OCI-LY7 (cell line): ENCODE results near the gene DHX38.

Source experiments
- EZH2phosphoT487 ChIP-seq: fragments of 200-600 bp; sonication (generic); IDR thresholded peaks from 2 replicates; pipeline ENCODE4 v1.6.1; 2018; ENCODE audit warnings: low read depth, borderline replicate concordance, mild to moderate bottlenecking, mixed run types, antibody characterized with exemption, low read length, moderate library complexity, mixed read lengths
- TF ChIP-seq, protein P1 (sequence below): fragments of 200-600 bp; sonication (generic); conservative IDR thresholded peaks from 2 replicates; pipeline ENCODE4 v1.5.1; 2014; ENCODE audit warnings: mild to moderate bottlenecking, antibody characterized with exemption, low read length, moderate library complexity, mixed read lengths

DNA sequence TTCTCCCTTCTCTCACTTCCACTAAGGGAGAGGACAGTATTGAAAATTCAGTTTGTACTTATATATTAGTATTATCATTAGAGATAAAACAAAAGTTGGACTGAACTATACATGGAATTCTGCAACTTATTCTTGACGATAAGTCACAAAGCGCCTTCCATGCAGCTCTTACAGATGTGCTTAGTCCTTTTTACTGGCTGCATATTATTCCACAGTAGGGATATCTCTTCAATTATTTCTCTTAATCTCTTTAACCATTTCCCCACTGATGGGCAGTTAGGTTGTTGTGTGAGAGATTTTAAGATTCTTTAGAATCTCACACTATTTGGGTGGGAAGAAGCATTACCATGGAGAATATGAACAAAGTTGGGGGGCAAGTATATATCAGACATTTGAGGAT, 46.3 kb downstream of the DHX38 start:
- TF ChIP-seq, protein P1, sequence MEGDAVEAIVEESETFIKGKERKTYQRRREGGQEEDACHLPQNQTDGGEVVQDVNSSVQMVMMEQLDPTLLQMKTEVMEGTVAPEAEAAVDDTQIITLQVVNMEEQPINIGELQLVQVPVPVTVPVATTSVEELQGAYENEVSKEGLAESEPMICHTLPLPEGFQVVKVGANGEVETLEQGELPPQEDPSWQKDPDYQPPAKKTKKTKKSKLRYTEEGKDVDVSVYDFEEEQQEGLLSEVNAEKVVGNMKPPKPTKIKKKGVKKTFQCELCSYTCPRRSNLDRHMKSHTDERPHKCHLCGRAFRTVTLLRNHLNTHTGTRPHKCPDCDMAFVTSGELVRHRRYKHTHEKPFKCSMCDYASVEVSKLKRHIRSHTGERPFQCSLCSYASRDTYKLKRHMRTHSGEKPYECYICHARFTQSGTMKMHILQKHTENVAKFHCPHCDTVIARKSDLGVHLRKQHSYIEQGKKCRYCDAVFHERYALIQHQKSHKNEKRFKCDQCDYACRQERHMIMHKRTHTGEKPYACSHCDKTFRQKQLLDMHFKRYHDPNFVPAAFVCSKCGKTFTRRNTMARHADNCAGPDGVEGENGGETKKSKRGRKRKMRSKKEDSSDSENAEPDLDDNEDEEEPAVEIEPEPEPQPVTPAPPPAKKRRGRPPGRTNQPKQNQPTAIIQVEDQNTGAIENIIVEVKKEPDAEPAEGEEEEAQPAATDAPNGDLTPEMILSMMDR, result no peak
- no peak for TF ChIP-seq EZH2phosphoT487
